ENCODE data around the gene GNAL.

GNAL gene

DNA sequence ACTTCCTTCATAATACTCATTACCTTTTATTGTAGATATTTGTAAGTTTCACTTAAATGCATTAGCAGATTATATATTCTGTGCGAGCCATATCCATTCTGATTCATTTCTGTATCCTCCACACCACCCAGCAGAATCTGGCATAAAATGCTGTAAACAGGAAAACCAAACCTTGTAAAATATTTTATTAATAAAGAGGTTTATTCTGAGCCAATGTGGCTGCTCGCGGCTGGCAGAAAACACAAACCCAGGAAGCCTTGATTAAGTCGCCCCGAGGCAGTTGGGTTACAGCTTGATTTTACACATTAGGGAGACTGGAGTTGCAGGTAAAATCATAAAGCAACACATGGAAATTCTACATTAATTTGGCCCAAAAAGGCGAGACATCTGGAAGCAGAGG, 40.5 kb downstream of the GNAL start:
- DNase-seq = no peak

GRCh38 chr18:11733031-11733430, 44.0 kb downstream of the GNAL start:
- peak; percentile 82 for DNase-seq

DNA sequence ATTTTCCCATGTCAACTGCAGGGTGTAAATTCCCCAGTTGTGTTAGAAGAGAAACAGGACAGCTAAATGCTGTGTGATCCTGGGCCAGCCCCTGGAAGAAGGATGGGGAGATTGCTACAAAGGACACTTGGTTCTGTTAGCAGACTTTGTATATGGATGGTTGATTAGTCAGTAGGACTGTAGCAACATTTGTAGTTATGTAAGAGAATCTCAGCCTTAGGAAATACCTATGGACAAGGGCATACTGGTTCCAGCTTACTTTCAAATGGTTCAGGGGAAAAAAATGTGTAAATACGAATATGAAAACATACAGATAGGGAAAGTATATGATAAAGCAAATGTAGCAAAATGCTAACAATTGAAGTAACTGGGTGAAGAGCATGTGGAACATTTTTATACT, 47.6 kb downstream of the GNAL start:
- no peak for DNase-seq

DNA sequence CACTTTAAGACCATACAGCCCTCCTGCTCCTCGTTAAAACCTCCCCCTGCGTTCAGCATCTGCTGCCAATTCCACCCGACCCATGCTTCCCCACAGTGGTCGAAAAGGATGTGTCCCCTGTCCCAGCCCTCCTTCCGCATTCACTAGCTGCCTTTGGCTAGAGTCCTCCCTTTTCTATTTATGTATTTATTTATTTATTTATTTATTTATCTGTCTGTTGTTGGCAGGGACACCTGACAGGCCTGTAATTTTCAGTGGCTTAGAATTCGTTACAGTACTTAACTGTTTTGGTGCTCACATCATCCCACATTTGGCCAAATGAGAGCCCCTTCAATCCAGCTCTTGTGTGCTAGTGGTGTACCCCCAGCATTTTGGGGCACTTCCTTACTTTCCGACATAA, 50.8 kb downstream of the GNAL start:
- no peak for DNase-seq

DNA sequence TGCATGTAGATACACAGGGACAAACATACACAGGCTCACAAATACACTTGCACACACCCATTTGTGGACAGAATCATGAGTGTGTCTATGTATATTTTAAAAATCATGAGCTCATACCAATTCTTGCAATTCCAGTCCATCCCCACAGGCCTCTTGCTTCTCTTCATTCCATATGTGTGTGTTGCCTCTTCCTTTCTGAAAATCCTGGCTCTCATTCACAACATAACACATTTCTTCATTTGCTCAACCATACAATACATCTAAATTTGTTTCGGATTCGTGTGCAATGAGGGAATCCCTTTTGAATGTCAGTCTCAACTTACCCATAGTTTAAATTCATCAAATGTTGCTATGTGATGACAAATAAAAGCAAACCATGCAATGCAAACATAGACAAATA, 51.4 kb downstream of the GNAL start:
- no peak for DNase-seq

DNA sequence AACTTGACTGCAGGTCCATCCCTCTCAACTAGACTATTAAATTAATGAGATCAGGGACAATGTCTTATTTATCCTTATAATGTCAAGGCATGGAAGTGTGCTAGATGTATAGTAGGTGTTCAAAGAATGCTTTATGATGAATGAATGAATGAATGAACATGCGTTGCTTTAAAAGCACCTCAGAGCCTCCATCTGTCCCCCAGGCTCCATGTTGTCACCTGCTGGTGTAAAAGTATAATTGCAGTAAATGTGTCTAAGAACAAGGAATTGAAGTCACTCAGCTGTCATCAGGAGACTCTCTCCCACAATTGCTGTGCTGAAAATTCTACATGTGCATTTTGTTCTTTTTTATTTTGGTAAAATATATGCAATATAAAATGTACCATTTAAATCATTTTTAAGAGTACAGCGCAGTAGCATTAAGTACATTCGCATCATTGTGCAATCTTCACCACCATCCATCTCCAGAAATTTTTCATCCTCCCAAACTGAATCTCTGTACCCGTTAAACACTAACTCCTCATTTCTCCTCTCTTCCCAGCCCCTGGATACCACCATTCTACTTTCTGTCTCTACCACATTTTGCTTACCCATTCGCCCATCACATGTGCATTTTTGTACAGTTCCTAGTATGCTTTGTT, 52.6 kb downstream of the GNAL start:
- no peak for DNase-seq

- DNase-seq = no peak
Observed at GRCh38 chr18:11745521-11745920, 56.5 kb downstream of the GNAL start.

- DNase-seq = no peak
Observed at GRCh38 chr18:11747286-11747685, 58.2 kb downstream of the GNAL start.

DNA sequence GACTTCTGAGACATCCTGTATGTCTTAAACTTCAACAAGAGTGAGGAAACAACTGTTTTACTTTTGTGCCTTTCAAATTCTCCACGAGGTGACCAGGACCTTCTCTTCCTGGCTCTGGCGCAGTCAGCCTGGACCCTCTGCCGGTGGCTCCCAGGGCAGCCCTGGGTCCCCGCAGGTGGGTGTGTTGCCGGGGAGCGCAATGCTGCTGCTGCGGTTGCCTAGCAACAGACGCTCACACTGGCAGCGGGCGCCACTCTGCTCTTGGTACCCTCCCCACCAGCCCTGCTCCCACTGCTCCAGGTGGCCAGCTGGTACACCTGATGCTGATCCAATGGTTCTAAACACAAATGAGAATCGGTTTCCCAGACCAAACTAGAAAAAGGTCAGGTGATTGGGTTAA, 58.7 kb downstream of the GNAL start:
- DNase-seq = no peak

GRCh38 chr18:11749305-11749704, 60.2 kb downstream of the GNAL start:
- DNase-seq = no peak

DNA sequence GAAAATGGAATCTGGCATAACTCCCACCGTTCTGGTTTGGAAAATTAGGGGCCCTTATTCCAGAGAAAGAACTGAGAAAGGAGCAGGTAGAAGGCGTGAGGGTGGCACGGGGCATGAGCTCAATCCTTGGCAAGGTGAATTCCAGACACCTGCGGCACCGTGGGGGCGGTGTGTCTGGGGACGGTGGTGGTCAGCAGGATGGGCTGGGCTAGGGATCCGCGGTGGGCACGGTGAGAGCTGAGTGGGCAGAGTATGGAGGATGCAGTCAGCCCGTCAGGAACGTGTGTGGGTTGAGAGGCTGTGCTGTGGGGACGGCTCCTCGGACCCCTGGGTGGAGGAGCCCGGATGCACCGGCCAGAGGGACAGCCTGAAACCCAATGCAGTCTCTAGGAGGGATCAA, 61.1 kb downstream of the GNAL start:
- DNase-seq = no peak

- DNase-seq = no peak
Observed at GRCh38 chr18:11750581-11751310, 61.7 kb downstream of the GNAL start.

DNA sequence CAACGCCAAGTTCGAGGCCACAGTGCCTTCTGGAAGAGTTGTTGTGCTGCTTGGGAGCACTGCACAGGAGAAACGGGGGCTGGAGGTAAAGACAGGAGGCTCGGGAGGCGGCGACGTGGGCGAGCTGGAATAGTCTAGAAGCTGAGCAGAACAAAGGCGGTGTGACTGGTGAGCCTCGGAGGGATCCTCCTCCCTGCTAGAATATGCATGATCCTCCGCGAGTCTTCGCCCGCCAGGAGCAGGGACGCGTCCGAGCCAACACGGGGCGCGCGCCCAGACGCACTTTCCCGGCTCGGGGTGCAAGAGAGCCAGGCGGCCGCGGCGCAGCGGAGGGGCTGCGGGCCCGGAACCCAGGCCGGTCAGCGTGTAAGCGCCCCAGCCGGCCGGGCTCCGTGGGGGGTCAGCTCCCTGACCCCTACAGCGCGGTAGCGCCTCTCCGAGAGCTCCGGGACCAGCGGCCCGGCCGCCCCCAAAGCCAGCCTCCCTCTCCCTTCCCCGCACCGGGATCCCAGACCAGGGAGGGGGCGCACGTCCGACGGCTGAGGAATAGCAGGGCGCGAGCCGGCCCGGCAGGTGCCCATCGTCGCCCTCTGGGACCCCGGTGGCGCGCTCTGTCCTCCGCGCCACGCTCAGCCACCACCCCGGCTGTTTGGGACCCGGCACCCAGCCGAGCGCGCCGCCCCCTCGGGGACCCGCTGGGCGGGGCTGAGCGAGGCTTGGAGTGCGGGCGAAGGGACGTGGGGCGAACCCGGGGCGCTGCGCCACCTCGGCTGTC, 62.5 kb downstream of the GNAL start:
- no peak for DNase-seq

- peak; percentile 51 for DNase-seq
Observed at GRCh38 chr18:11752116-11752911, 63.2 kb downstream of the GNAL start.

- no peak for DNase-seq
Observed at GRCh38 chr18:11754979-11755378, 65.9 kb downstream of the GNAL start.

GRCh38 chr18:11757084-11757590, 68.1 kb downstream of the GNAL start:
- DNase-seq = no peak

GRCh38 chr18:11759456-11759855, 70.4 kb downstream of the GNAL start:
- no peak for DNase-seq

DNA sequence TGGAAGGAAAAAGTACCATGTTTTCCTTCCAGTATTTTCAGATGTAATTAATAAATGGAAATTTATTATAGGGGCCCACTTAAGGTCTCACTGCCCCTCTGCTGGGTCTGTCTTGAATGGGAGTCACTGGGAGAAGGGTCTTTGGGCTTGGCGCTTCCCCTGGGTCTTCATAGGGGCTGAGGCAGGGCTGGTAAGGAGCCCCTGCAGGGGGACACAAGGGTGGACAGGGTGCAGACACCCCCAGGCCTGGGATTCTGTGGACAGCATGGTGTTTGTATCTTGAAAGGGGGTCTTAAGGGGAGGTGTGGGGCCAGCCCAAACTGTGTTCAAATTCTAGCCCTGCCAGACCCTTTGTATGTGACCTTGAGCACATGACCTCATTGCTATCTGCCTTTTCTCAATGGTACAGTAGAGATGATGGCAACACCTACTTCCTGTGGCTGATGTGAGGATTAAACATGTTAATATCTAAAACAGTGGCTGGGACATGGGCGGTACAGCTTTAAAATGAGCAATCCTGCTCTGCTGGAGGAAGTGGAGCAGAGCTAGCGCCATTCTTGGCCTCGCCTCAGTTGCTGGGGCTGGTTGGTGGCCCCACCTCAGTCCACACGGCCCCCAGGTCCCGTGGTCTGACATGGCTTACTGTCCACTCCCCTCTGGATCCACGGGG, 71.6 kb downstream of the GNAL start:
- no peak for DNase-seq

DNA sequence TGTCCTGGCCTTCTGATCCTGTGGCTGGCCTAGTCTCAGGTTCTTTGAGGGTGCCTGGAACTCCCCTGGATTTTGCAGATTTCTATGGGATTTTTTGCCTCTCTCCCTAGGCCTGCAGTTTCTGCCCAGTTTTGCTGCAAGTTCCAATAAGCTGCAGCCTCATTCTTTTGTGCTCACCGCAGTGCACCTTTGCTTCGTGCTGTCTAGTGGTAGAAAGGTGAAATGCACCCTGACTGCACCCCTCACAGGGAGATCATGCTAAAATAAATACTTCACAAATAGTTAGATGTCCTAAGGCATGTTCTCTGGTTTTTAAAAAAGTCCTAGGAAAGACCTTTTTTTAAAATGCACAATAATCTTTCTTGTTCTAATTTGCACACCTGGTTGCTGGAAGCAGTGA, 72.5 kb downstream of the GNAL start:
- no peak for DNase-seq

DNA sequence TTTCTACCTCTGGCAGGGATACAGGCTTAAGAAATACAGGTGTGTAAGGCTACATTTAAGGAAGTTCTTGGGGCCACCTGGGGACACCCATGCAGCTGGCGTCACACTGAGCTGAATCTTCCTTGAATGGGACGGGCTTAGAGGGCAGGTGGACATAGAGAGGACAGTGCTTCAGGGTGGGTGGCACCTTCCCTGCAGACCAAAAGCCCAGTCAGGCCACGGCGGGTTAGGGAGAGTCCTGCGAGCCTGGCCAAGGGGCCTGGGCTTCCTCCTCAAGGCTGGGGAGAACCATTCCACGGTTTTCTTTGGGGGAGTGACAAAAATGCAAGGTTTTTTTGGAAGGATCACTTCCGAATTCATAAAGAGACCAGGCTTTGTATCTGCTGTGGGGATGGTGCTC, 73.4 kb downstream of the GNAL start:
- DNase-seq = no peak

- DNase-seq = no peak
Observed at GRCh38 chr18:11767329-11767728, 78.3 kb downstream of the GNAL start.

DNA sequence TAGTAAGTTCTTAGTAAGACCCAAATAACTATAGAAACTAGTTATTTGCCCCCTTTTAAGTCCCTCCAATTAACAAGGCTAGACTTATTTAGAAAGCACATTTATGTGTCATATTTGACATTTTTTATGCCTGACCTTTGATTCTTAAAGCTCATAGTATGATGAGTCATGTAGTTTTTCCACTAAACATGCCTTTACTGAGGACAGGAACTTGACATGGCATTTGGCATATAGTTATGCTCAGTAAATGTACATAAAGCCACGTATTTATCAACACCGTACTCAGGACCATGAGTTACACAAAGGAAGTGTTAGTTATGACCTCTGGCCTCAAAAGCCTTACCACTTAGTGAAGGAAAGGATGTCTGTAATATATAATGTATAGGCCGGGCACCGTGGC, 78.9 kb downstream of the GNAL start:
- no peak for DNase-seq

Data from right forelimb (tissue), 1 donor.